ENCODE data around the gene SHROOM3.

SHROOM3 gene

GRCh38 chr4:76628251-76628650 is 193.2 kb downstream of the SHROOM3 start:
- no peak for DNase-seq

GRCh38 chr4:76630741-76631140 is 195.7 kb downstream of the SHROOM3 start:
- no peak for DNase-seq

GRCh38 chr4:76634220-76634619 is 199.2 kb downstream of the SHROOM3 start:
- DNase-seq, result no peak

- DNase-seq, result no peak
Measured at GRCh38 chr4:76637712-76638361, 202.8 kb downstream of the SHROOM3 start.

GRCh38 chr4:76639288-76639687 is 204.3 kb downstream of the SHROOM3 start:
- peak in 1 of 2 experiments; percentile 4 for DNase-seq

- DNase-seq, result peak; percentile 63 to 92
Measured at GRCh38 chr4:76640353-76640910, 205.4 kb downstream of the SHROOM3 start.

GRCh38 chr4:76641351-76641750 is 206.3 kb downstream of the SHROOM3 start:
- DNase-seq, result peak; percentile 48 to 73

- DNase-seq, result peak; percentile 16 to 47
Measured at GRCh38 chr4:76641758-76642157, 206.7 kb downstream of the SHROOM3 start.

GRCh38 chr4:76644831-76645485 is 209.9 kb downstream of the SHROOM3 start:
- no peak for DNase-seq

- no peak for DNase-seq
Measured at GRCh38 chr4:76649086-76649485, 214.1 kb downstream of the SHROOM3 start.

- no peak for DNase-seq
Measured at GRCh38 chr4:76651616-76652015, 216.6 kb downstream of the SHROOM3 start.

- no peak for DNase-seq
Measured at GRCh38 chr4:76652389-76652788, 217.4 kb downstream of the SHROOM3 start.

GRCh38 chr4:76654084-76654483 is 219.1 kb downstream of the SHROOM3 start:
- no peak for DNase-seq

- DNase-seq, result no peak
Measured at GRCh38 chr4:76654791-76655190, 219.8 kb downstream of the SHROOM3 start.

- no peak for DNase-seq
Measured at GRCh38 chr4:76655566-76656479, 220.8 kb downstream of the SHROOM3 start.

- no peak for DNase-seq
Measured at GRCh38 chr4:76657443-76657842, 222.4 kb downstream of the SHROOM3 start.

GRCh38 chr4:76658231-76659102 is 223.4 kb downstream of the SHROOM3 start:
- no peak for DNase-seq

GRCh38 chr4:76659103-76659490 is 224.1 kb downstream of the SHROOM3 start:
- DNase-seq, result no peak

GRCh38 chr4:76663824-76664223 is 228.8 kb downstream of the SHROOM3 start:
- DNase-seq, result no peak

- DNase-seq, result no peak
Measured at GRCh38 chr4:76665153-76665552, 230.1 kb downstream of the SHROOM3 start.

GRCh38 chr4:76665721-76666120 is 230.7 kb downstream of the SHROOM3 start:
- DNase-seq, result no peak

- DNase-seq, result no peak
Measured at GRCh38 chr4:76666944-76667532, 232.0 kb downstream of the SHROOM3 start.

Measured in NCI-H2081 (cell line).